Activated CD4-positive, alpha-beta T cell treated with anti-CD3 and anti-CD28 coated beads for 24 hours (primary cell): ENCODE data around the gene TDRD15.
"Not testable (repeated sequence)": the region's sequence is repeated elsewhere in the genome, so short reads cannot be mapped to it uniquely, and the experiment has no call there.

Experiments used
- DNase-seq, 2 donors: peaks; one replicate each; pipeline ENCODE4 v3.0.0-alpha.2; 2020; ENCODE audit warnings: low read depth in 2 of 2

Gene TDRD15

GRCh38 chr2:21146638-21147037 lies 22.9 kb downstream of the TDRD15 start:
- DNase-seq, result no peak

DNA sequence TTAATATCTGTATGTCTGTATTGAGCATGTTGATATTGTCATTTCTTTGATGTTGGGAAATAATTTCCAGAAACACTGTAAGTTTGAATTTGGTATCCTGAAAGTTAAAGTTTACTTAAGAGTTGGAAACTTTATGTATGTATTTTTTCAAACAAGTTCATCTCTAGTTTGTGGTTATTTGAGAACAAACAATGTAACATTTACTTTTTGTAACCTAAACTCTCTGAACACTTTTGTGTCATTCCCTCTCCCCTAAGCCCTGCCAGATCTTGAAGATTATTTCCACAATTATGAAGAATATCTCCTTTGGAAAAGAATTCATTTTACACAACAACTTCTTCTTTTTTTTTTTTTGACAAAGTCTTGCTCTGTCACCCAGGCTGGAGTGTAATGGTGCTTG lies 24.9 kb downstream of the TDRD15 start:
- DNase-seq, result no peak

GRCh38 chr2:21151234-21151633 lies 27.5 kb downstream of the TDRD15 start:
- DNase-seq, result not testable (repeated sequence)

DNA sequence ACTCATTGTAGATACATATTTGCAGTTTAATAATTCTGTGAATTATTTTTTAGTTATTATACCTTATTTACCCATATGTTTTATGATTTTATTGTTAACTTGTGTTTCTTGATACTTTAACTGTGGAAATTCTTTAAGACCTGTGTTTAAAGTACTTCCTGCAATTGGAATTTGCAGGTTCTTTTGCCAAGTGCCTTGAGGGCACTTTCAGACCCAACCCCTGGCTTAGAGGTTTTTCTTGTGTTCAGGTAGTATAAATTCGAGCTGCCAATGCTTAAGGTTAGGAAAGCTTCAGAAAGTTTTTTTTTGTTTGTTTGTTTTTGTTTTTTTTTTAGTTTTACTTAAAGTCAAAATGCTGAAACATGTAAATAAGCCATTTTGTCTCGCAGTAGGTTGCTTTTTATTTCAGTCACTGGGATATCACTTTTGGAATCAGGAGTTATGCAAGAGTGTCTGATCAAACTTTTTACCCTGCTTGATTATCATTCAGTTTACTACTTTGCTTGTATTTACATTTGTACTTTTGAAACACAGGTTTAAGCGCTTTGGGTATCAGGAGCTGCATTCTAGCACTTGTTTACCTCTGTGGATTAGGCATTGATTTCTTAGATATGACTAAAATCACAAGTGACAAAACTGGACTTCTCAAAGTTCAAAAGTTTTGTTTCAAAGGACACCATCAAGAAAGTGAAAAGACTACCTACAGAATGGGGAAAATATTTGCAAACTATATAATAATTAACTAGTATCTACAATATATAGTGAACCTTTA lies 31.8 kb downstream of the TDRD15 start:
- DNase-seq, result no peak

- DNase-seq, result no peak
Measured at GRCh38 chr2:21161122-21161521, 37.4 kb downstream of the TDRD15 start.

DNA sequence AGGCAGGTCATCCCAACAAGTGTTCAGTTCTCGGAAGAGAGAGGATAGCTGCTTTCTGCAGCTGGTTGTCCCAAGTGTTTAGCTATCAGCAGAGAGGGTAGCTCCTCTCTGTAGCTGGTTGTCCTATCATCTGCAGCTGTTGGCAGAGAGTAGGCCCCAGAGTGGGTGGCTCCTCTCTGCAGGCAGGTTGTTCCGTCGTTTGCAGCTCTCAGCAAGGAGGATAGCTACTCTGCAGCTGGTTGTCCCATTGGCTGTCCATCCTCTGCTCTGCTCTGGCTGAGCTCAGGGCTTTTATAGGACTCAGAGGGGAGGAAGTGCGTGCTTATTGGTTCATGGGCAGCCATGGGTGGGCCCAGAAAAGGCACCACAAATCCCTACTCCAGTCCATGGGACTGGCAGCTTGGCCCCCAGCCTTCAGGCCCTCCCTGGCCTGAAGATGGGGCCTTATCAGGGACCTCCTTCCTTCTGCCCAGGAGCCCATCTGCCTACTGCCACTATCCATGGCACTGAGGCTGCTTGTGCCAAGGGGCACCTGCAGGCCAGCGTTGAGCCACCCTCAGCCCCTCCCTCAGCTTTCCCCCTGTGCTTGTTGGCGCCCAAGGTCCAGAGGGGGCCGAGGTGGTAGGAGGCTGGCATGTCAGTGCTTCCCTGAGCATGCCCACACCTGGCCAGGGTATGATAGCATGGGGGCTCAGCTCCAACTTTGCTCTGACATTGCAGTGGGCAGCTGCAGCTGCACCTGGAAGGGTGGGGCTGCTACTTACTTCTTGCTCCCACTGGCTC lies 38.3 kb downstream of the TDRD15 start:
- DNase-seq, result no peak

- no peak for DNase-seq
Measured at GRCh38 chr2:21162615-21162878, 38.8 kb downstream of the TDRD15 start.

DNA sequence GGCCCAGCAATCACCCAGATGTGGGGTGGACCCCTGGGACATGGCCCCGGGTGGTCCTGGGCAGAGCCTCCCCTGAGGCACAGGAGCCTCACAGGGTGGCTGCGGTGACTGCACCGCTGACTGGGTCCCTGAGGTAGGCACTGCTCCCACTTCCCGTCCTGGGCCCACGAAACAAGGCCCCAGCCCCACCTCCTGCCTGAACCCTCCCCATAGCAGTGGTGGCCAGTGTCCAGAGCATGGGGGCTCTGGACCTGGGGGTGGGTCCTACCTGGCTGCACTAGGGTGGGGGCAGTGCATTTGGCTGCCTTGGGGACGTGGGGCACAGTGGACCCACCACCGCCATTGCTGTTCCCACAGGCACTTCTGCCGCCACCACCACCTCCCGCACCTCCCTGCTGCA lies 39.4 kb downstream of the TDRD15 start:
- no peak for DNase-seq

GRCh38 chr2:21165350-21165749 lies 41.6 kb downstream of the TDRD15 start:
- DNase-seq, result no peak

- DNase-seq, result no peak
Measured at GRCh38 chr2:21175895-21176646, 52.3 kb downstream of the TDRD15 start.

- no peak for DNase-seq
Measured at GRCh38 chr2:21181957-21182356, 58.2 kb downstream of the TDRD15 start.

DNA sequence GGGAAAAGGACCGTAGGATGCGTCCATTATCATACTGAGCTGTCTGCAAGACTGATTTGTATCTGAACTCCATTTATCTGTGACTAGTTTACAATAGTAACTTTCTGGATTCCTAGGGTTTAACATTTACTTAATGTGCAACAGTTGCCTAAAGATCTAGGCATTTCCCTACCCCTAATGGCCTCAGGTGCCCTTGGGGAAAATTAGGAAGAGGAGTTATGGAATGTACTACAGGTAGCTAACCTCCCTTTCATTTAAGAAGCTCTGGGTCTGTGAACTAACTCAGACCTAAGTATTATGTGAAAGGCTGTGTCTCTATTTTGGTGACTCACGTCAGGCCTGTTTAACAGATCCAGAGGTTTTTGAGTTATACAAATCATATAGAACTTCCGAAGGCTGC lies 59.5 kb downstream of the TDRD15 start:
- DNase-seq, result no peak

DNA sequence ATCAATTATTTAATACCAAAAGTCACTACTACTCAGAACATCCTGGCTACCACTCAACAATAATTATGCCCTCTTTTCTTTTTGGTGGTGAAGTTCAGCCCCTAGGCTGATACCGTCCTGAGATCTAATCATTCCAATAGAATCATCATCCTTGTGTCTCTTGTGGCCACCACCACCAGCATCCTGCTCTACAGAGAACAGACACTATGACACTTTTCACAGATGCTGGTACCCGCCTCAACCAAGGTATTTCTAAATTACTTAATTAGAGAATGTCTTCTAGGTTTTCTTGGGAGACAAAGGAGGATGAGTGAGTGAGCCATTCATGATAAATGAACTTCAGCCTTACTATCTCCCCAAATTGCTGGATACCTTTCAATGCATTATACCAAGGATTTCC lies 60.0 kb downstream of the TDRD15 start:
- DNase-seq, result no peak

DNA sequence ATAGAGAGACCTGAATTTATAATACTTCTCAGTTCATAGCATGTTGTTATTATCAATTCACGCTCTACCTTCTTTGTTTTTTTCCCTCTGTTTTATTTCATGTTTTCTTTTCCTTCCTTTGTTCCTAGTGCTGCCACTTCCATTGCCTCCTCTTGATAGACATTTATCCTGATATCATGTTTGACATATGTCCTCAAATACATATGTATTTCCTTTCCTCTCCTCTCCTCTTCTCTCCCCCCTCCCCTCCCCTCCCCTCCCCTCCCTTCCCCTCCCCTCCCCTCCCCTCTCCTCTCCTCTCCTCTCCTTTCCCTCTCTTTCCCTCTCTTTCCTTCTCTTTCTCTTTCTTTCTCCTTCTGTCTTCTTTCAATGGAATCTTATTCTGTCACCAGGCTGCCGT lies 67.8 kb downstream of the TDRD15 start:
- DNase-seq, result no peak
